ENCODE data around the gene AP1S3.

The AP1S3 gene

GRCh38 chr2:223751012-223751411 is 86.4 kb downstream of the AP1S3 start:
- Histone ChIP-seq H3K36me3 (ENCODE audit: low read depth) (no peaks in the 10 kb centered on the region), H3K27ac (ENCODE audit: poor library complexity, severe bottlenecking) (no peak overlapping the region), H3K4me3 (ENCODE audit: severe bottlenecking) (no peak overlapping the region), H3K27me3 (ENCODE audit: insufficient read depth, poor library complexity, severe bottlenecking) (no peaks in the 10 kb centered on the region), H3K4me1 (ENCODE audit: insufficient read depth, poor library complexity, severe bottlenecking) (peaks cover 8% of the 10 kb centered on the region), H3K9me3 (ENCODE audit: severe bottlenecking) (no peaks in the 10 kb centered on the region)
- DNase-seq (ENCODE audit: low spot score) = no peak
- peak; percentile 44; the same call in 1 of the 3 replicates for ATAC-seq (ENCODE audit: low read depth)
- no peak for TF ChIP-seq CTCF (IDR thresholded peaks at IDR 0.05; ENCODE audit: poor library complexity, severe bottlenecking)

GRCh38 chr2:223747392-223748042 is 89.9 kb downstream of the AP1S3 start:
- peak; percentile 53; the same call in 1 of the 3 replicates for ATAC-seq (ENCODE audit: low read depth)
- no peaks in the 10 kb centered on the region for H3K36me3 ChIP-seq (ENCODE audit: low read depth)
- H3K27me3 ChIP-seq (ENCODE audit: insufficient read depth, poor library complexity, severe bottlenecking) = no peaks in the 10 kb centered on the region
- H3K4me3 ChIP-seq (ENCODE audit: severe bottlenecking) = no peak overlapping the region
- H3K27ac ChIP-seq (ENCODE audit: poor library complexity, severe bottlenecking) = peak overlapping the region; percentile 26
- H3K4me1 ChIP-seq (ENCODE audit: insufficient read depth, poor library complexity, severe bottlenecking) = peaks cover 8% of the 10 kb centered on the region
- DNase-seq (ENCODE audit: low spot score) = no peak
- no peaks in the 10 kb centered on the region for H3K9me3 ChIP-seq (ENCODE audit: severe bottlenecking)
- TF ChIP-seq CTCF (IDR thresholded peaks at IDR 0.05; ENCODE audit: poor library complexity, severe bottlenecking) = no peak

- ATAC-seq (ENCODE audit: low read depth) (no peak), DNase-seq (ENCODE audit: low spot score) (no peak)
Observed at GRCh38 chr2:223746611-223747010, 90.8 kb downstream of the AP1S3 start.

GRCh38 chr2:223744580-223744979 is 92.8 kb downstream of the AP1S3 start:
- Histone ChIP-seq H3K36me3 (ENCODE audit: low read depth) (no peaks in the 10 kb centered on the region), H3K4me3 (ENCODE audit: severe bottlenecking) (no peak overlapping the region), H3K27ac (ENCODE audit: poor library complexity, severe bottlenecking) (no peak overlapping the region), H3K9me3 (ENCODE audit: severe bottlenecking) (no peaks in the 10 kb centered on the region), H3K27me3 (ENCODE audit: insufficient read depth, poor library complexity, severe bottlenecking) (no peaks in the 10 kb centered on the region), H3K4me1 (ENCODE audit: insufficient read depth, poor library complexity, severe bottlenecking) (peaks cover 3% of the 10 kb centered on the region)
- TF ChIP-seq CTCF (IDR thresholded peaks at IDR 0.05; ENCODE audit: poor library complexity, severe bottlenecking) = no peak
- ATAC-seq (ENCODE audit: low read depth) (no peak), DNase-seq (ENCODE audit: low spot score) (no peak)

More at GRCh38 chr2:223746611-223747010, 90.8 kb downstream of the AP1S3 start:
- no peak for TF ChIP-seq CTCF (IDR thresholded peaks at IDR 0.05; ENCODE audit: poor library complexity, severe bottlenecking)
- Histone ChIP-seq H3K4me3 (ENCODE audit: severe bottlenecking) (no peak overlapping the region), H3K9me3 (ENCODE audit: severe bottlenecking) (no peaks in the 10 kb centered on the region), H3K36me3 (ENCODE audit: low read depth) (no peaks in the 10 kb centered on the region), H3K27ac (ENCODE audit: poor library complexity, severe bottlenecking) (no peak overlapping the region), H3K4me1 (ENCODE audit: insufficient read depth, poor library complexity, severe bottlenecking) (peaks cover 8% of the 10 kb centered on the region), H3K27me3 (ENCODE audit: insufficient read depth, poor library complexity, severe bottlenecking) (no peaks in the 10 kb centered on the region)

GRCh38 chr2:223740679-223741078 is 96.7 kb downstream of the AP1S3 start:
- Histone ChIP-seq H3K27me3 (ENCODE audit: insufficient read depth, poor library complexity, severe bottlenecking) (no peaks in the 10 kb centered on the region), H3K36me3 (ENCODE audit: low read depth) (no peaks in the 10 kb centered on the region), H3K27ac (ENCODE audit: poor library complexity, severe bottlenecking) (no peak overlapping the region), H3K9me3 (ENCODE audit: severe bottlenecking) (no peaks in the 10 kb centered on the region), H3K4me1 (ENCODE audit: insufficient read depth, poor library complexity, severe bottlenecking) (peaks cover 5% of the 10 kb centered on the region), H3K4me3 (ENCODE audit: severe bottlenecking) (no peak overlapping the region)
- ATAC-seq (ENCODE audit: low read depth) (no peak), DNase-seq (ENCODE audit: low spot score) (no peak)
- TF ChIP-seq CTCF (IDR thresholded peaks at IDR 0.05; ENCODE audit: poor library complexity, severe bottlenecking) = no peak
